Panc1 (cell line): ENCODE data around the gene AFF2.

Experiments used
- POLR2AphosphoS5 ChIP-seq: IDR thresholded peaks from 2 replicates; pipeline ENCODE4 v1.6.1; 2012; ENCODE audit warnings: mild to moderate bottlenecking, low read depth, low read length, moderate library complexity
- SIN3A ChIP-seq: IDR thresholded peaks from 2 replicates; pipeline ENCODE4 v1.6.1; 2012; ENCODE audit warnings: low read depth, mild to moderate bottlenecking, low read length, moderate library complexity, borderline replicate concordance; ENCODE audit not compliant: insufficient read depth
- TF ChIP-seq, protein P1 (sequence below): fragments of 450-650 bp; IDR thresholded peaks from 2 replicates; pipeline ENCODE4 v1.5.1; 2017; ENCODE audit warnings: mild to moderate bottlenecking
- TF ChIP-seq, protein P2 (sequence below), 2 experiments: IDR thresholded peaks; 2 replicates each; pipeline ENCODE4 v1.6.1; 2011 to 2012; ENCODE audit warnings: low read depth in 2 of 2, control low read depth in 1 of 2, low read length in 1 of 2, mild to moderate bottlenecking in 1 of 2, moderate library complexity in 1 of 2; ENCODE audit not compliant: insufficient read depth in 1 of 2

GRCh38 chrX:148658115-148658730 lies 157.8 kb downstream of the AFF2 start:
- TF ChIP-seq, protein P1, sequence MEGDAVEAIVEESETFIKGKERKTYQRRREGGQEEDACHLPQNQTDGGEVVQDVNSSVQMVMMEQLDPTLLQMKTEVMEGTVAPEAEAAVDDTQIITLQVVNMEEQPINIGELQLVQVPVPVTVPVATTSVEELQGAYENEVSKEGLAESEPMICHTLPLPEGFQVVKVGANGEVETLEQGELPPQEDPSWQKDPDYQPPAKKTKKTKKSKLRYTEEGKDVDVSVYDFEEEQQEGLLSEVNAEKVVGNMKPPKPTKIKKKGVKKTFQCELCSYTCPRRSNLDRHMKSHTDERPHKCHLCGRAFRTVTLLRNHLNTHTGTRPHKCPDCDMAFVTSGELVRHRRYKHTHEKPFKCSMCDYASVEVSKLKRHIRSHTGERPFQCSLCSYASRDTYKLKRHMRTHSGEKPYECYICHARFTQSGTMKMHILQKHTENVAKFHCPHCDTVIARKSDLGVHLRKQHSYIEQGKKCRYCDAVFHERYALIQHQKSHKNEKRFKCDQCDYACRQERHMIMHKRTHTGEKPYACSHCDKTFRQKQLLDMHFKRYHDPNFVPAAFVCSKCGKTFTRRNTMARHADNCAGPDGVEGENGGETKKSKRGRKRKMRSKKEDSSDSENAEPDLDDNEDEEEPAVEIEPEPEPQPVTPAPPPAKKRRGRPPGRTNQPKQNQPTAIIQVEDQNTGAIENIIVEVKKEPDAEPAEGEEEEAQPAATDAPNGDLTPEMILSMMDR = no peak
- TF ChIP-seq, protein P2, sequence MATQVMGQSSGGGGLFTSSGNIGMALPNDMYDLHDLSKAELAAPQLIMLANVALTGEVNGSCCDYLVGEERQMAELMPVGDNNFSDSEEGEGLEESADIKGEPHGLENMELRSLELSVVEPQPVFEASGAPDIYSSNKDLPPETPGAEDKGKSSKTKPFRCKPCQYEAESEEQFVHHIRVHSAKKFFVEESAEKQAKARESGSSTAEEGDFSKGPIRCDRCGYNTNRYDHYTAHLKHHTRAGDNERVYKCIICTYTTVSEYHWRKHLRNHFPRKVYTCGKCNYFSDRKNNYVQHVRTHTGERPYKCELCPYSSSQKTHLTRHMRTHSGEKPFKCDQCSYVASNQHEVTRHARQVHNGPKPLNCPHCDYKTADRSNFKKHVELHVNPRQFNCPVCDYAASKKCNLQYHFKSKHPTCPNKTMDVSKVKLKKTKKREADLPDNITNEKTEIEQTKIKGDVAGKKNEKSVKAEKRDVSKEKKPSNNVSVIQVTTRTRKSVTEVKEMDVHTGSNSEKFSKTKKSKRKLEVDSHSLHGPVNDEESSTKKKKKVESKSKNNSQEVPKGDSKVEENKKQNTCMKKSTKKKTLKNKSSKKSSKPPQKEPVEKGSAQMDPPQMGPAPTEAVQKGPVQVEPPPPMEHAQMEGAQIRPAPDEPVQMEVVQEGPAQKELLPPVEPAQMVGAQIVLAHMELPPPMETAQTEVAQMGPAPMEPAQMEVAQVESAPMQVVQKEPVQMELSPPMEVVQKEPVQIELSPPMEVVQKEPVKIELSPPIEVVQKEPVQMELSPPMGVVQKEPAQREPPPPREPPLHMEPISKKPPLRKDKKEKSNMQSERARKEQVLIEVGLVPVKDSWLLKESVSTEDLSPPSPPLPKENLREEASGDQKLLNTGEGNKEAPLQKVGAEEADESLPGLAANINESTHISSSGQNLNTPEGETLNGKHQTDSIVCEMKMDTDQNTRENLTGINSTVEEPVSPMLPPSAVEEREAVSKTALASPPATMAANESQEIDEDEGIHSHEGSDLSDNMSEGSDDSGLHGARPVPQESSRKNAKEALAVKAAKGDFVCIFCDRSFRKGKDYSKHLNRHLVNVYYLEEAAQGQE (IDR thresholded peaks at IDR 0.05; ENCODE audit: insufficient read depth in 1 of 2, low read depth in 2 of 2, low read length in 1 of 2) = no peak
- TF ChIP-seq POLR2AphosphoS5 (no peak), SIN3A (no peak)
